Esophagus muscularis mucosa (tissue), 4 donors: ENCODE results near the gene PAK5. TPM values are rescaled to one million over a fixed set of nuclear protein-coding genes. Genes with fewer than 3 reads are reported as not detected.

ENCODE experiments used
- DNase-seq: peaks from one replicate; pipeline ENCODE4 v3.0.0-alpha.2; 2017; ENCODE audit errors: extremely low spot score
- H3K27ac ChIP-seq, 4 donors: fragments of 200-600 bp; sonication (generic); replicated peaks in 1 of 4; 1 replicate in 3 of 4; 2 replicates in 1 of 4; pipeline ENCODE4 v1.5.1; 2016 to 2019; ENCODE audit warnings: mild to moderate bottlenecking in 1 of 4
- H3K27me3 ChIP-seq, 4 donors: fragments of 200-600 bp; sonication (generic); one replicate each; pipeline versions ENCODE4 v1.5.1 to v1.6.0; 2016 to 2019
- H3K36me3 ChIP-seq, 4 donors: fragments of 200-600 bp; sonication (generic); one replicate each; pipeline ENCODE4 v1.5.1; 2016 to 2019
- H3K4me1 ChIP-seq, 4 donors: fragments of 200-600 bp; sonication (generic); one replicate each; pipeline ENCODE4 v1.5.1; 2016 to 2019
- H3K4me3 ChIP-seq, 4 donors: fragments of 200-600 bp; sonication (generic); 1 replicate in 2 of 4; 2 replicates in 2 of 4; pipeline ENCODE4 v1.5.1; 2016 to 2019; ENCODE audit warnings: mild to moderate bottlenecking in 4 of 4, moderate library complexity in 1 of 4
- H3K9me3 ChIP-seq, 4 donors: fragments of 200-600 bp; sonication (generic); 1 replicate in 3 of 4; 2 replicates in 1 of 4; pipeline ENCODE4 v1.5.1; 2016 to 2019
- CTCF ChIP-seq, 3 experiments: fragments of 200-600 bp in 2 of 3; fragments of 450-650 bp in 1 of 3; sonication (generic) in 2 of 3; IDR thresholded peaks; one replicate each; pipeline ENCODE4 v1.5.1; 2017 to 2019; ENCODE audit warnings: antibody characterized with exemption in 3 of 3, mild to moderate bottlenecking in 2 of 3, moderate library complexity in 1 of 3
- EP300 ChIP-seq: sonication (generic); formaldehyde crosslinking; IDR thresholded peaks from one replicate; pipeline ENCODE4 v1.6.1; 2017; ENCODE audit warnings: antibody characterized with exemption
- POLR2A ChIP-seq: fragments of 450-650 bp; IDR thresholded peaks from one replicate; pipeline ENCODE4 v1.6.1; 2017; ENCODE audit warnings: antibody characterized with exemption, moderate library complexity, mild to moderate bottlenecking, low read depth
- POLR2AphosphoS5 ChIP-seq, 2 donors: sonication (generic); formaldehyde crosslinking; IDR thresholded peaks; one replicate each; pipeline ENCODE4 v1.6.1; 2017; ENCODE audit warnings: antibody characterized with exemption in 2 of 2
- WGBS: methylation state at CpG from one replicate; pipeline ENCODE4 v1.1.5; 2018; 5-methylcytosine and 5-hydroxymethylcytosine counted together
- intact Hi-C: fragments of 100-400 bp; cut with DNase I; formaldehyde crosslinking; loops from one replicate; pipeline ENCODE4 v1.15.1; 2023
- total RNA-seq, 4 donors: library from RNA; depleted of rRNA; stranded (reverse); fragments of >200 nt; gene quantifications; one replicate each; pipeline versions ENCODE4 v1.1.0 to v1.2.1, GENCODE V29; 2016

PAK5 gene
- total RNA-seq, 4 donors from 2014 or later: 0.06 to 0.42 (median 0.20) TPM

- Histone ChIP-seq H3K36me3 (no peaks in the 10 kb centered on the region), H3K27ac (no peak overlapping the region), H3K4me1 (peaks cover 12 to 18% (median 17%) of the 10 kb centered on the region in 4 donors), H3K27me3 (peaks cover 0 to 54% (median 9%) of the 10 kb centered on the region in 4 donors), H3K4me3 (no peak overlapping the region), H3K9me3 (no peaks in the 10 kb centered on the region)
- intact Hi-C loops: no loop called here
- peak; percentile 39 for DNase-seq
- TF ChIP-seq CTCF (IDR thresholded peaks at IDR 0.05): no peak
- TF ChIP-seq POLR2AphosphoS5 (IDR thresholded peaks at IDR 0.05): no peak
- no peak for TF ChIP-seq POLR2A
- TF ChIP-seq EP300: no peak
- 80% methylated on average over 4 of the region's 4 CpGs for WGBS
Observed at GRCh38 chr20:9520086-9520485, 318.8 kb downstream of the PAK5 start.

DNA sequence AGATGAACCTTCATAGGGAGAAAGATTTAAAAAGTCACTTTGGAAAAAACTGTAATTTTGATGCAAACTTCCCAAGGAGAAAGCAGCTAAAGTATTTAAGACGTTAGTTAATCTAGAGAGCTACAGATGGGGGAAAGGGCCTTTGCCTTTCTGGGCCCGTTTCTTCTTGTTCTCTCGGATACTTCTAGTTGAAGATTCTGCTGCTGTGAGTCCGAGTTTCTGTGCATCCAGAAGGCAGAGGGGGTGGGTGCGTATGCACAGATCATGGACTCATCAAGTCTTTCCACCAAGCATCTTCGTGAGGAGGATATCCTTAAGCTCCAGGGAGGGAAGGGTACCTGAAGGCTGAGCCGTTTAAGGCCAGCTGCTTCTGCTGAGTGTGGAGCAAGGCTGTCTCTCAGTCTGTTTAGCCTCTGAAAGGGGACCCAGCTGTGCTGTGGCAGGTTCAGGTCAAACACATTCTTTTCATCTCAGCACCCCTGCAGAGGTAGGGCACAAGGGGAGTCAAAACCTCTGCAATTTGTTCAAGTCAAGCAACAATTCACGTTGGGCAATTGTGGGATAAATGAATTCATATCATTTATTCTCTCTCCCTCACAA lies 320.2 kb downstream of the PAK5 start:
- DNase-seq: peak; percentile 53
- TF ChIP-seq EP300 (no peak), POLR2A (no peak)
- Histone ChIP-seq H3K4me1 (peaks cover 18 to 29% (median 27%) of the 10 kb centered on the region in 4 donors), H3K27ac (no peak overlapping the region), H3K36me3 (no peaks in the 10 kb centered on the region), H3K4me3 (no peak overlapping the region), H3K9me3 (no peaks in the 10 kb centered on the region), H3K27me3 (peaks cover 0 to 68% (median 9%) of the 10 kb centered on the region in 4 donors)
- WGBS: 40% methylated on average over 8 of the region's 8 CpGs
- intact Hi-C loops: no loop called here

DNA sequence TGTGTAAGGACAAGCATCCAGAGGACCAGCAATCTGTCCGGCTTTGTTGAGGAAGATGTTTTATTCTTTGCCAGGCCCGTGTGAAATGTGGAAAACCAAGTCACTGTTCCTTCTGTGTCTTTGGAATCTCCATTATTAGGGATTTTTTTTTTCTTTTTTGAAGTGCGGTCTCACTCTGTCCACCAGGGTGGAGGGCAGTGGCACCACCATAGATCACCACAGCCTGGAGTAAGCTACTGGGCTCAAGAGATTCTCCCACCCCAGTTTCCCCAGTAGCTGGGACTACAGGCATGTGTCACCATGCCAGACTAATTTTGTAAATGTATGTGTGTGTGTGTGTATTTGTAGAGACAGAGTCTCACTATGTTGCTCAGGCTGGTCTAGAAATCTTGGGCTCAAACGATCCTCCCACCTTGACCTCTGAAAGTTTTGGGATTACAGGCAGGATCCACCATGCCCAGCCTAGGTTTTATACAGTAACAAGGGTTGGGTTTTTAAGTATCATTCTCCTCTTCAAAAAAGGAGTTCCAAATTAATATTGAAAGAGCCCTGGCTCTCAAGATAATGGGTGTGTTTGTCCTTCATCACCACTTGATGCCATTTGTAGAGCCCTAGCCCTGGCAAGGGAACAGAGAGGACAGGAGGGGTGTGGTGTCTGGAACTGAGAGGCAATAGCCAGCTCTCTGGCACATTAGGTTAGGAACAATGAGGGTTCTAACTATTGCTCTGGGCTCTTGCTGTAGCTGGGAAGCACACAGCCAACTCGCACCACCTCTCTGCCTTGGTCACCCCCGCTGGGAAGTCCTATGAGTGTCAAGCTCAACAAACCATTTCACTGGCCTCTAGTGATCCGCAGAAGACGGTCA lies 321.3 kb downstream of the PAK5 start:
- peaks cover 18 to 29% (median 27%) of the 10 kb centered on the region in 4 donors for H3K4me1 ChIP-seq
- intact Hi-C loops: no loop called here
- no peaks in the 10 kb centered on the region for H3K9me3 ChIP-seq
- no peak overlapping the region for H3K4me3 ChIP-seq
- DNase-seq: peak; percentile 55
- H3K27me3 ChIP-seq: peaks cover 0 to 69% (median 9%) of the 10 kb centered on the region in 4 donors
- H3K27ac ChIP-seq: no peak overlapping the region
- no peaks in the 10 kb centered on the region for H3K36me3 ChIP-seq
- TF ChIP-seq EP300: no peak
- TF ChIP-seq POLR2AphosphoS5 (IDR thresholded peaks at IDR 0.05): no peak
- TF ChIP-seq CTCF (IDR thresholded peaks at IDR 0.05): no peak
- TF ChIP-seq POLR2A: no peak
- 44% methylated on average over 8 of the region's 8 CpGs for WGBS

- no peak overlapping the region for H3K27ac ChIP-seq
- no peaks in the 10 kb centered on the region for H3K36me3 ChIP-seq
- intact Hi-C loops: no loop called here
- H3K9me3 ChIP-seq: no peaks in the 10 kb centered on the region
- TF ChIP-seq EP300 (no peak), CTCF (IDR thresholded peaks at IDR 0.05) (no peak), POLR2AphosphoS5 (IDR thresholded peaks at IDR 0.05) (no peak), POLR2A (no peak)
- DNase-seq: peak; percentile 88
- H3K4me1 ChIP-seq: peaks cover 18 to 29% (median 27%) of the 10 kb centered on the region in 4 donors
- WGBS: 28% methylated on average over 28 of the region's 28 CpGs
- H3K27me3 ChIP-seq: peaks cover 0 to 72% (median 9%) of the 10 kb centered on the region in 4 donors
- peak overlapping the region; percentile 18 to 35 (median 30) for H3K4me3 ChIP-seq
Observed at GRCh38 chr20:9516234-9516871, 322.5 kb downstream of the PAK5 start.

- WGBS: 7% methylated on average over 23 of the region's 38 CpGs
- TF ChIP-seq EP300 (no peak), CTCF (IDR thresholded peaks at IDR 0.05) (no peak), POLR2AphosphoS5 (IDR thresholded peaks at IDR 0.05) (no peak), POLR2A (no peak)
- Histone ChIP-seq H3K4me1 (peaks cover 18 to 29% (median 27%) of the 10 kb centered on the region in 4 donors), H3K27ac (no peak overlapping the region), H3K27me3 (peaks cover 0 to 71% (median 7%) of the 10 kb centered on the region in 4 donors), H3K9me3 (no peaks in the 10 kb centered on the region), H3K36me3 (no peaks in the 10 kb centered on the region), H3K4me3 (peak overlapping the region; percentile 18 to 35 (median 32))
- DNase-seq: no peak
- intact Hi-C loops: no loop called here
Observed at GRCh38 chr20:9515741-9516233, 323.1 kb downstream of the PAK5 start.
